H1 (cell line): ENCODE data around the gene RASD1. TPM values are rescaled to one million over a fixed set of nuclear protein-coding genes. Genes with fewer than 3 reads are reported as not detected.

ENCODE experiments used
- CTCF ChIA-PET: fragments of 300-600 bp; sonication (Branson Sonifier 250); formaldehyde crosslinking; loops from one replicate; lab custom pipeline; 2021; ENCODE audit not compliant: partially characterized antibody; lab: Charles Lee
- POLR2A ChIA-PET: fragments of 300-600 bp; sonication (Branson Sonifier 250); formaldehyde crosslinking; loops from one replicate; lab custom pipeline; 2021; ENCODE audit warnings: inconsistent platforms; ENCODE audit not compliant: partially characterized antibody; lab: Charles Lee
- DNase-seq, 2 experiments: peaks; one replicate each; pipeline versions ENCODE4 v3.0.0 to v3.0.0-alpha.2; 2010 to 2022; ENCODE audit warnings: low spot score in 2 of 2, low read depth in 1 of 2, mixed read lengths in 1 of 2
- FAIRE-seq: peaks from 2 replicates; lab custom pipeline; 2011; peaks lifted over from hg19 to GRCh38; lab: Jason Lieb, UNC
- H2AFZ ChIP-seq: 2 replicates; pipeline ENCODE4 v1.8.1; 2012; ENCODE audit warnings: low read length, inconsistent platforms
- H2AK5ac ChIP-seq: 2 replicates; pipeline ENCODE4 v1.6.1; 2013; ENCODE audit warnings: low read depth, low read length
- H2BK120ac ChIP-seq: replicated peaks from 2 replicates; pipeline ENCODE3; 2013; ENCODE audit warnings: low read depth, low read length, inconsistent platforms
- H2BK12ac ChIP-seq: 2 replicates; pipeline ENCODE4 v1.6.1; 2013; ENCODE audit warnings: low read depth, low read length
- H2BK15ac ChIP-seq: 2 replicates; pipeline ENCODE4 v1.6.1; 2013; ENCODE audit warnings: low read length
- H2BK20ac ChIP-seq: 2 replicates; pipeline ENCODE4 v1.6.1; 2013; ENCODE audit warnings: low read length
- H2BK5ac ChIP-seq: 2 replicates; pipeline ENCODE4 v1.6.1; 2013; ENCODE audit warnings: low read depth, low read length
- H3K14ac ChIP-seq: 2 replicates; pipeline ENCODE4 v1.6.1; 2013; ENCODE audit warnings: inconsistent platforms; ENCODE audit not compliant: insufficient read length
- H3K18ac ChIP-seq: 2 replicates; pipeline ENCODE4 v1.6.1; 2013; ENCODE audit warnings: low read length; ENCODE audit errors: extremely low read depth
- H3K23ac ChIP-seq: 2 replicates; pipeline ENCODE4 v1.6.1; 2013; ENCODE audit warnings: inconsistent platforms; ENCODE audit not compliant: insufficient read length
- H3K23me2 ChIP-seq: 2 replicates; pipeline ENCODE4 v1.6.1; 2013; ENCODE audit warnings: low read depth, low read length
- H3K27ac ChIP-seq: 2 replicates; pipeline ENCODE4 v1.6.1; 2011; ENCODE audit warnings: low read depth, low read length, inconsistent platforms
- H3K27me3 ChIP-seq, 4 experiments: replicated peaks in 1 of 4; 1 replicate in 1 of 4; 2 replicates in 3 of 4; pipeline versions ENCODE4 v1.6.1 to v1.8.1; 2011 to 2013; ENCODE audit warnings: low read length in 3 of 4, mild to moderate bottlenecking in 3 of 4, inconsistent platforms in 2 of 4, mixed read lengths in 2 of 4, moderate library complexity in 1 of 4; ENCODE audit not compliant: control insufficient read depth in 3 of 4, insufficient read depth in 3 of 4; ENCODE audit errors: extremely low read depth in 1 of 4
- H3K36me3 ChIP-seq, 4 experiments: 2 replicates each; pipeline versions ENCODE4 v1.6.1 to v1.8.1; 2011 to 2013; ENCODE audit warnings: mild to moderate bottlenecking in 4 of 4, low read length in 3 of 4, moderate library complexity in 2 of 4, control low read depth in 1 of 4, inconsistent platforms in 1 of 4; ENCODE audit not compliant: insufficient read depth in 4 of 4, control insufficient read depth in 2 of 4
- H3K4ac ChIP-seq: replicated peaks from 2 replicates; pipeline ENCODE3; 2013; ENCODE audit warnings: low read length, low read depth, mixed read lengths, inconsistent platforms; ENCODE audit not compliant: insufficient read length
- H3K4me1 ChIP-seq, 4 experiments: replicated peaks in 1 of 4; 1 replicate in 1 of 4; 2 replicates in 3 of 4; pipeline versions ENCODE4 v1.6.1 to v1.8.1; 2011 to 2013; ENCODE audit warnings: low read length in 3 of 4, inconsistent platforms in 2 of 4, mixed read lengths in 1 of 4; ENCODE audit not compliant: insufficient read depth in 4 of 4, control insufficient read depth in 3 of 4
- H3K4me2 ChIP-seq, 2 experiments: 2 replicates each; pipeline versions ENCODE4 v1.6.1 to v1.8.1; 2011 to 2013; ENCODE audit warnings: low read depth in 2 of 2, low read length in 2 of 2, control low read depth in 1 of 2, inconsistent platforms in 1 of 2, mild to moderate bottlenecking in 1 of 2; ENCODE audit not compliant: insufficient read depth in 1 of 2
- H3K4me3 ChIP-seq, 4 experiments: fragments of 200-600, 300-600 bp in 1 of 4; sonication (generic), shearing (Covaris generic), sonication (Bioruptor Twin) in 1 of 4; 2 replicates each; pipeline versions ENCODE4 v1.5.1 to v1.8.1; 2011 to 2016; ENCODE audit warnings: low read length in 4 of 4, low read depth in 3 of 4, control low read depth in 2 of 4, inconsistent platforms in 2 of 4, mild to moderate bottlenecking in 2 of 4, mixed read lengths in 1 of 4, moderate library complexity in 1 of 4; ENCODE audit not compliant: insufficient read depth in 2 of 4; ENCODE audit errors: extremely low read depth in 1 of 4
- H3K56ac ChIP-seq: replicated peaks from 2 replicates; pipeline ENCODE3; 2013; ENCODE audit warnings: low read depth, mild to moderate bottlenecking, mixed read lengths, low read length, inconsistent platforms; ENCODE audit not compliant: insufficient read length
- H3K79me1 ChIP-seq: 2 replicates; pipeline ENCODE4 v1.6.1; 2013; ENCODE audit warnings: low read depth, low read length, control low read depth
- H3K79me2 ChIP-seq, 2 experiments: 2 replicates each; pipeline versions ENCODE4 v1.6.1 to v1.8.1; 2012 to 2013; ENCODE audit warnings: low read length in 2 of 2, mild to moderate bottlenecking in 2 of 2, inconsistent platforms in 1 of 2; ENCODE audit not compliant: insufficient read depth in 2 of 2, control insufficient read depth in 1 of 2
- H3K9ac ChIP-seq, 4 experiments: replicated peaks in 1 of 4; 1 replicate in 1 of 4; 2 replicates in 3 of 4; pipeline versions ENCODE4 v1.6.1 to v1.8.1; 2011 to 2013; ENCODE audit warnings: low read depth in 3 of 4, low read length in 3 of 4, control low read depth in 2 of 4, mild to moderate bottlenecking in 2 of 4, moderate library complexity in 2 of 4, inconsistent platforms in 1 of 4; ENCODE audit errors: extremely low read depth in 1 of 4
- H3K9me3 ChIP-seq, 2 experiments: 2 replicates each; pipeline versions ENCODE4 v1.6.1 to v1.8.1; 2012 to 2013; ENCODE audit warnings: mild to moderate bottlenecking in 2 of 2, moderate library complexity in 2 of 2, control low read depth in 1 of 2, inconsistent platforms in 1 of 2, low read depth in 1 of 2, low read length in 1 of 2, mixed read lengths in 1 of 2; ENCODE audit not compliant: insufficient read depth in 2 of 2
- H4K20me1 ChIP-seq, 2 experiments: replicated peaks in 1 of 2; 2 replicates each; pipeline versions ENCODE3 to v1.8.1; 2011 to 2013; ENCODE audit warnings: inconsistent platforms in 2 of 2, low read length in 2 of 2, mild to moderate bottlenecking in 1 of 2; ENCODE audit not compliant: insufficient read depth in 2 of 2, control insufficient read depth in 1 of 2
- H4K5ac ChIP-seq: 2 replicates; pipeline ENCODE4 v1.6.1; 2013; ENCODE audit warnings: low read length, low read depth, mixed read lengths, inconsistent platforms; ENCODE audit not compliant: insufficient read length
- H4K8ac ChIP-seq: 2 replicates; pipeline ENCODE4 v1.8.0; 2013; ENCODE audit warnings: mild to moderate bottlenecking, moderate library complexity, low read length, inconsistent platforms; ENCODE audit not compliant: insufficient read depth; ENCODE audit errors: extremely low read depth
- H4K91ac ChIP-seq: replicated peaks from 2 replicates; pipeline ENCODE3; 2013; ENCODE audit warnings: low read length, mixed read lengths, inconsistent platforms; ENCODE audit not compliant: insufficient read length
- BCL11A ChIP-seq, 2 experiments: IDR thresholded peaks; one replicate each; pipeline ENCODE4 v1.6.1; 2011; ENCODE audit warnings: low read depth in 2 of 2, low read length in 2 of 2, mild to moderate bottlenecking in 2 of 2
- CBX5 ChIP-seq: fragments of 300-800, 300-1000 bp; sonication (generic); IDR thresholded peaks from 2 replicates; pipeline ENCODE4 v1.7.1; 2016; ENCODE audit warnings: antibody characterized with exemption, low read length, low read depth
- CTBP2 ChIP-seq: IDR thresholded peaks from 2 replicates; pipeline ENCODE4 v1.7.0; 2011; ENCODE audit warnings: borderline replicate concordance, mild to moderate bottlenecking, moderate library complexity, mixed read lengths, low read length; ENCODE audit not compliant: insufficient read depth, insufficient read length
- HDAC2 ChIP-seq, 2 experiments: fragments of 300-600 bp in 1 of 2; sonication (generic) in 1 of 2; IDR thresholded peaks; 2 replicates each; pipeline ENCODE4 v1.6.1; 2011 to 2012; ENCODE audit warnings: low read depth in 2 of 2, low read length in 2 of 2, mild to moderate bottlenecking in 2 of 2, moderate library complexity in 2 of 2, borderline replicate concordance in 1 of 2, inconsistent platforms in 1 of 2
- KDM1A ChIP-seq: fragments of 200-600, 300-600 bp; sonication (generic); IDR thresholded peaks from 2 replicates; pipeline ENCODE4 v1.7.1; 2016; ENCODE audit warnings: mild to moderate bottlenecking, low read length, borderline replicate concordance
- KDM5A ChIP-seq: fragments of 200-600 bp; IDR thresholded peaks from 2 replicates; pipeline ENCODE4 v1.7.1; 2012; ENCODE audit warnings: mild to moderate bottlenecking, low read length, inconsistent platforms, mixed read lengths
- POU5F1 ChIP-seq: IDR thresholded peaks from 2 replicates; pipeline ENCODE4 v1.6.1; 2011; ENCODE audit warnings: low read depth, mild to moderate bottlenecking, low read length, moderate library complexity
- SIRT6 ChIP-seq: IDR thresholded peaks from one replicate; pipeline ENCODE4 v1.7.1; 2012; ENCODE audit warnings: low read length, inconsistent platforms
- TCF12 ChIP-seq: IDR thresholded peaks from 2 replicates; pipeline ENCODE4 v1.6.1; 2011; ENCODE audit warnings: low read depth, mild to moderate bottlenecking, low read length
- WGBS, 2 experiments: shearing (Covaris generic) in 1 of 2; methylation state at CpG; one replicate each; pipeline versions ENCODE4 v1.1.6 to v1.1.7; 2013 to 2015; ENCODE audit warnings: low lambda C conversion rate in 2 of 2, mixed read lengths in 2 of 2, inconsistent platforms in 1 of 2, low coverage in 1 of 2, missing lambda C conversion rate in 1 of 2; ENCODE audit not compliant: insufficient replicate concordance in 2 of 2, insufficient coverage in 1 of 2, insufficient read length in 1 of 2; ENCODE audit errors: extremely low coverage in 1 of 2, missing lambda C conversion rate in 1 of 2; 5-methylcytosine and 5-hydroxymethylcytosine counted together
- polyA plus RNA-seq, 7 experiments: library from polyadenylated mRNA; depleted of rRNA in 3 of 7; stranded (reverse) in 5 of 7; unstranded in 2 of 7; fragments of >200 nt in 5 of 7; fragments of 200-250 nt in 2 of 7; gene quantifications; 1 replicate in 5 of 7; 2 replicates in 1 of 7; 4 replicates in 1 of 7; pipeline versions ENCODE4 v1.2.1 to v1.2.3, GENCODE V29; 2011 to 2013; ENCODE audit warnings: missing spikeins in 2 of 7, mixed read lengths in 2 of 7
- total RNA-seq: library from RNA; stranded (reverse); fragmentation: NEBNext Ultra II Directional; extraction: Animal tissue kit (Norgen Biotek cat#: 25700); gene quantifications from 2 replicates; pipeline ENCODE4 v1.2.1, GENCODE V29; 2021
- TF ChIP-seq, protein P1 (sequence below): IDR thresholded peaks from 2 replicates; pipeline ENCODE4 v1.6.1; 2011; ENCODE audit warnings: low read depth, mild to moderate bottlenecking, low read length; ENCODE audit not compliant: insufficient read depth
- TF ChIP-seq, protein P2 (sequence below): IDR thresholded peaks from 2 replicates; pipeline ENCODE4 v1.6.1; 2012; ENCODE audit warnings: inconsistent platforms
- TF ChIP-seq, protein P3 (sequence below): IDR thresholded peaks from 2 replicates; pipeline ENCODE4 v1.6.1; 2012; ENCODE audit warnings: inconsistent platforms

Gene RASD1
- total and polyA plus RNA-seq, 2 of the 8 experiments (the other 6 are each of a cell fraction or from before 2014, with no cell fraction given) = 2.3 to 2.6 TPM

DNA sequence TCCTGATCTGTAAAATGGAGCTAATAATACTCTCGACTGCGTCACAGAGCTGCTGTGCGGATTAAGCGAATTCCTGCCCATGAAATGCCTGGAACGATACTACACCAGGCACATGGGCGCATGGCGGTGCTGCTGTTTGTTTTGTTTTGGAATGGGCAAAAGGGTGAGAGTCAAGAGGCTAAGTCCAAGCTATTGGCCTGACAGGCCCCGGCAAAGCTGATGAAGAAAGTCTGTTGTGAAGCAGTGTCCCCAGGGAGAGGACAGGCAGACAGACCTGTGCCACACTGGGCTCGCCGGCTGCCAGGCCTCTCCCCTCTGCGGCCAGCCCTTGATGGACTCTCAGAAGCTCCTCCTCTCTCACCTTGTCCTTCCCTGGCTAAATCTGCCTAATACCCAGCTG lies 31.3 kb upstream of the RASD1 start:
- CTCF ChIA-PET = interaction anchor here (1.1 to 6.9 kb wide), 8 partner anchors 10 to 171 kb away, joined by 3 to 35 read pairs (median 6); no protein-coding TSS in a partner anchor
- no peak for FAIRE-seq
- POLR2A ChIA-PET = interaction anchor here (2.0 kb wide), 1 partner anchor 31 kb away, joined by 9 read pairs; the partner anchor contains the start of gene RASD1
- no peak for TF ChIP-seq HDAC2 (IDR thresholded peaks at IDR 0.05; ENCODE audit: borderline replicate concordance in 1 of 2, low read depth in 2 of 2, low read length in 2 of 2)
- TF ChIP-seq, protein P1, sequence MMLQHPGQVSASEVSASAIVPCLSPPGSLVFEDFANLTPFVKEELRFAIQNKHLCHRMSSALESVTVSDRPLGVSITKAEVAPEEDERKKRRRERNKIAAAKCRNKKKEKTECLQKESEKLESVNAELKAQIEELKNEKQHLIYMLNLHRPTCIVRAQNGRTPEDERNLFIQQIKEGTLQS = no peak
- TF ChIP-seq BCL11A (IDR thresholded peaks at IDR 0.05; ENCODE audit: low read depth in 2 of 2, low read length in 2 of 2) = no peak
- TF ChIP-seq KDM1A = no peak
- no peak for TF ChIP-seq SIRT6
- TF ChIP-seq CBX5 = no peak
- TF ChIP-seq TCF12 = no peak
- no peak for TF ChIP-seq KDM5A
- TF ChIP-seq, protein P2, sequence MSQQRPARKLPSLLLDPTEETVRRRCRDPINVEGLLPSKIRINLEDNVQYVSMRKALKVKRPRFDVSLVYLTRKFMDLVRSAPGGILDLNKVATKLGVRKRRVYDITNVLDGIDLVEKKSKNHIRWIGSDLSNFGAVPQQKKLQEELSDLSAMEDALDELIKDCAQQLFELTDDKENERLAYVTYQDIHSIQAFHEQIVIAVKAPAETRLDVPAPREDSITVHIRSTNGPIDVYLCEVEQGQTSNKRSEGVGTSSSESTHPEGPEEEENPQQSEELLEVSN = no peak
- TF ChIP-seq CTBP2 = no peak
- TF ChIP-seq, protein P3, sequence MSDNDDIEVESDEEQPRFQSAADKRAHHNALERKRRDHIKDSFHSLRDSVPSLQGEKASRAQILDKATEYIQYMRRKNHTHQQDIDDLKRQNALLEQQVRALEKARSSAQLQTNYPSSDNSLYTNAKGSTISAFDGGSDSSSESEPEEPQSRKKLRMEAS = no peak
- no peak for TF ChIP-seq POU5F1

More for the DNA sequence above, 31.3 kb upstream of the RASD1 start:
- Histone ChIP-seq H3K18ac (no peak overlapping the region), H4K91ac (no peak overlapping the region), H2BK5ac (no peak overlapping the region), H2BK15ac (no peak overlapping the region), H2AFZ (no peak overlapping the region), H2BK120ac (no peak overlapping the region), H3K79me1 (no peaks in the 10 kb centered on the region; the same call in 1 of the 2 replicates), H3K9ac (no peak overlapping the region), H3K27ac (no peak overlapping the region), H3K79me2 (no peaks in the 10 kb centered on the region), H3K4me1 (peaks cover 0 to 11% (median 7%) of the 10 kb centered on the region in 4 experiments; a peak in 6 of 7 replicates), H3K4me3 (no peak overlapping the region), H3K14ac (no peak overlapping the region), H2BK12ac (no peak overlapping the region), H3K4ac (no peak overlapping the region), H3K27me3 (no peaks in the 10 kb centered on the region), H3K23me2 (no peaks in the 10 kb centered on the region), H3K56ac (no peak overlapping the region), H2AK5ac (no peak overlapping the region), H4K5ac (no peak overlapping the region), H3K9me3 (0 out of 4 replicates have a peak, but pooled peaks cover 0 to 2% of the 10 kb centered on the region in 2 experiments), H4K8ac (no peak overlapping the region), H4K20me1 (no peaks in the 10 kb centered on the region), H3K36me3 (no peaks in the 10 kb centered on the region), H2BK20ac (no peak overlapping the region), H3K23ac (no peak overlapping the region), H3K4me2 (no peak overlapping the region)
- WGBS, 2 experiments = 94% methylated on average over 11 of the region's 11 CpGs; no CpG with 5 or more reads in 1 of the 2 experiments
- DNase-seq = no peak
